Lung (tissue), 12 donors: Measurements from ENCODE around the gene MKKS. TPM values are rescaled to one million over a fixed set of nuclear protein-coding genes. Genes with fewer than 3 reads are reported as not detected.

Source experiments
- ATAC-seq: fragments of 200-7000 bp; cut with Tn5 transposase; one replicate; pipeline ENCODE4 v1.9.1; 2020; ENCODE audit warnings: moderate number of reproducible peaks; ENCODE audit not compliant: insufficient read depth, low FRiP score
- DNase-seq, 3 donors: peaks; one replicate each; pipeline ENCODE4 v3.0.0-alpha.2; 2013 to 2017
- H3K27ac ChIP-seq, 2 donors: one replicate each; pipeline ENCODE4 v1.5.1; 2013; ENCODE audit warnings: mild to moderate bottlenecking in 2 of 2, moderate library complexity in 2 of 2, control low read depth in 1 of 2, inconsistent platforms in 1 of 2, low read depth in 1 of 2, low read length in 1 of 2
- H3K27me3 ChIP-seq, 3 donors: one replicate each; pipeline ENCODE4 v1.5.1; 2013; ENCODE audit warnings: low read length in 2 of 3; ENCODE audit not compliant: control insufficient read depth in 3 of 3, insufficient read depth in 3 of 3
- H3K36me3 ChIP-seq, 4 donors: one replicate each; pipeline ENCODE4 v1.5.1; 2013; ENCODE audit warnings: low read length in 4 of 4, mild to moderate bottlenecking in 1 of 4, moderate library complexity in 1 of 4; ENCODE audit not compliant: control insufficient read depth in 4 of 4, insufficient read depth in 4 of 4
- H3K4me1 ChIP-seq, 5 donors: one replicate each; pipeline ENCODE4 v1.5.1; 2013; ENCODE audit warnings: low read length in 5 of 5, mild to moderate bottlenecking in 2 of 5, moderate library complexity in 1 of 5; ENCODE audit not compliant: control insufficient read depth in 5 of 5, insufficient read depth in 5 of 5
- H3K4me3 ChIP-seq: one replicate; pipeline ENCODE4 v1.5.1; 2013; ENCODE audit warnings: mild to moderate bottlenecking, control low read depth, moderate library complexity
- H3K9ac ChIP-seq, 2 donors: one replicate each; pipeline ENCODE4 v1.5.1; 2013; ENCODE audit warnings: low read length in 2 of 2, control low read depth in 1 of 2; ENCODE audit not compliant: insufficient read depth in 1 of 2
- H3K9me3 ChIP-seq, 4 donors: one replicate each; pipeline ENCODE4 v1.5.1; 2013; ENCODE audit warnings: low read length in 3 of 4, mild to moderate bottlenecking in 1 of 4, moderate library complexity in 1 of 4; ENCODE audit not compliant: control insufficient read depth in 4 of 4, insufficient read depth in 3 of 4
- WGBS, 2 donors: extraction: QIAGEN DNeasy Blood & Tissue Kit; methylation state at CpG; one replicate each; pipeline ENCODE4 v1.1.7; 2013; 5-methylcytosine and 5-hydroxymethylcytosine counted together
- polyA plus RNA-seq, 2 donors: library from polyadenylated mRNA; stranded (reverse); fragments of 200-250 nt; gene quantifications; one replicate each; pipeline ENCODE4 v1.2.1, GENCODE V29; 2013
- total RNA-seq, 2 donors: library from RNA; depleted of rRNA in 1 of 2; stranded (reverse); fragments of >200 nt in 1 of 2; gene quantifications; one replicate each; pipeline ENCODE4 v1.2.1, GENCODE V29; 2014 to 2021
- TF ChIP-seq, protein P1 (sequence below): IDR thresholded peaks from 2 replicates; pipeline ENCODE4 v1.5.1; 2012; ENCODE audit warnings: mild to moderate bottlenecking; ENCODE audit errors: control extremely low read depth, extremely low read depth
- donor health status: control.
- donor health status: control.
- donor health status: Bipolar disorder and iron deficiency.
- donor health status: healthy.
- donor health status: DM: yes; HTN: yes; CAD: no.

The MKKS gene
- total and polyA plus RNA-seq, 4 donors: 12.3 to 15.1 (median 13.1) TPM

DNA sequence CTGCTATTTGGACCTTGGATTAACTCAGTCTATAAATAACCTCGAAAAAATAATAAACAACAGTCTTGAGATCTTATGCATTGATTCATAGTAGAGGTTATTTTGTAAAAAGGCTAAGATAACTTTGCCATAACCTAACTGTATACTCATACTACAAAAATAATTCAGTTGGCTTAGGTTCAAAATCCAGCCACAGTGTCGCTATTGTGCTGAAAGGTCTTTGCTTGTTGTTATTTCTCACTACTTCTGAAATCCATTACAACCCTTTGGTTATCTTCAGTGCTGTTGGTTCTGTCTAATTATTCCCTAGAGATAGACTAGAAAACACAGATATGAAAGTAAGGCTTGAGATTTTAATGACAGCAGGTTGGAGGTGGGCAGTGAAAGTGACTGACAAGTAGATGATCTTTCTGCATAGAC is 74.4 kb downstream of the MKKS start:
- WGBS, 2 donors: 46 to 68% methylated on average over 2 of the region's 2 CpGs

DNA sequence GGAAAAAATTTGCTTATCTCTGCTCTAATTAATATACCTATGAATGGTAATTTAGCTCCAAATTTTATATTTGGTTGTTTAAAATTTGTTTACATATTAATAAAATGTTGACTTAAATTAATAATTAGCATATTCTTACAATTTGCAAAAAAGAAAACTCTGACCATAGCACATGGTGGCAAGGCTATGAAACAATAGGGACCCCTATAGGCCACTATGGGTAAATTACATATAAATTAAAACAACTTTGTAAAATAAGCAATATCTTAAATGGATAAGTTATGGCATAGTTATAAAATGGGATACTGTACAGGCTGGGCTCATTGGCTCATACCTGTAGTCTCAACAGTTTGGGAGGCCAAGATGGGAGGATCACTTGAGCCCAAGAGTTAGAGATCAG is 76.0 kb downstream of the MKKS start:
- TF ChIP-seq, protein P1, sequence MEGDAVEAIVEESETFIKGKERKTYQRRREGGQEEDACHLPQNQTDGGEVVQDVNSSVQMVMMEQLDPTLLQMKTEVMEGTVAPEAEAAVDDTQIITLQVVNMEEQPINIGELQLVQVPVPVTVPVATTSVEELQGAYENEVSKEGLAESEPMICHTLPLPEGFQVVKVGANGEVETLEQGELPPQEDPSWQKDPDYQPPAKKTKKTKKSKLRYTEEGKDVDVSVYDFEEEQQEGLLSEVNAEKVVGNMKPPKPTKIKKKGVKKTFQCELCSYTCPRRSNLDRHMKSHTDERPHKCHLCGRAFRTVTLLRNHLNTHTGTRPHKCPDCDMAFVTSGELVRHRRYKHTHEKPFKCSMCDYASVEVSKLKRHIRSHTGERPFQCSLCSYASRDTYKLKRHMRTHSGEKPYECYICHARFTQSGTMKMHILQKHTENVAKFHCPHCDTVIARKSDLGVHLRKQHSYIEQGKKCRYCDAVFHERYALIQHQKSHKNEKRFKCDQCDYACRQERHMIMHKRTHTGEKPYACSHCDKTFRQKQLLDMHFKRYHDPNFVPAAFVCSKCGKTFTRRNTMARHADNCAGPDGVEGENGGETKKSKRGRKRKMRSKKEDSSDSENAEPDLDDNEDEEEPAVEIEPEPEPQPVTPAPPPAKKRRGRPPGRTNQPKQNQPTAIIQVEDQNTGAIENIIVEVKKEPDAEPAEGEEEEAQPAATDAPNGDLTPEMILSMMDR: no peak
- Histone ChIP-seq H3K36me3 (no peaks in the 10 kb centered on the region), H3K9ac (no peak overlapping the region), H3K4me3 (no peak overlapping the region), H3K27me3 (no peaks in the 10 kb centered on the region), H3K9me3 (no peaks in the 10 kb centered on the region), H3K27ac (no peak overlapping the region), H3K4me1 (peaks cover 0 to 3% (median 0%) of the 10 kb centered on the region in 5 donors)
- ATAC-seq (no peak), DNase-seq (no peak)

More for the DNA sequence above, 74.4 kb downstream of the MKKS start:
- Histone ChIP-seq H3K27me3 (no peaks in the 10 kb centered on the region), H3K9me3 (no peaks in the 10 kb centered on the region), H3K4me3 (no peak overlapping the region), H3K36me3 (no peaks in the 10 kb centered on the region), H3K27ac (no peak overlapping the region), H3K4me1 (peaks cover 0 to 3% (median 0%) of the 10 kb centered on the region in 5 donors), H3K9ac (no peak overlapping the region)
- TF ChIP-seq, protein P1: no peak
- no peak for DNase-seq
- no peak for ATAC-seq

DNA sequence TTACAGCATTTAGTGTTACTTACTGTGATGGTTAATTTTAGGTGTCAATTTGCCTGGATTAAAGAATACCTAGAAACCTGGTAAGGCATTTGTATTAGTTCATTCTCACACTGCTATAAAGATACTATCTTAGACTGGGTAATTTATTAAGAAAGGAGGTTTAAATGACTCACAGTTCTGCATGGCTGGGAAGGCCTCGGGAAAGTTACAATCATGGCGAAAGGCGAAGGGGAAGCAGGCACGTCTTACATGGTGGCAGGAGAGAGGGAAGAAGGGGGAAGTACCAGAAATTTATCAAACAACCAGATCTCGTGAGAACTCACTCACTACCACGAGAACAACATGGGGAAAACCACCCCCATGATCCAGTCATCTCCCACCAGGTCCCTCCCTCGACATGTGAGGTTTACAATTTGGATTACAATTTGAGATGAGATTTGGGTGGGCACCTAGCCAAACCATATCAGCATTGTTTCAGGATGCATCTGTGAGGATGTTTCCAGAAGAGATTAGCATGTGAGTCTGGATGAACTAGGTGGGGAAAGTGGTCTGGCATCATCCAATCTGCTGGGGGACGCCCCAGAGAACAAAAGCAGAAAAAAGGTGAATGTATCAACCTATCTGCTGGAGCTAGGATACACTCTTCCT is 76.8 kb downstream of the MKKS start:
- DNase-seq (no peak), ATAC-seq (no peak)
- H3K27me3 ChIP-seq: no peaks in the 10 kb centered on the region
- H3K4me3 ChIP-seq: no peak overlapping the region
- H3K36me3 ChIP-seq: no peaks in the 10 kb centered on the region
- H3K9me3 ChIP-seq: no peaks in the 10 kb centered on the region
- no peak overlapping the region for H3K9ac ChIP-seq
- TF ChIP-seq, protein P1: no peak
- 54 to 63% methylated on average over 8 of the region's 8 CpGs for WGBS, 2 donors
- peaks cover 0 to 3% (median 0%) of the 10 kb centered on the region in 5 donors for H3K4me1 ChIP-seq
- H3K27ac ChIP-seq: no peak overlapping the region

DNA sequence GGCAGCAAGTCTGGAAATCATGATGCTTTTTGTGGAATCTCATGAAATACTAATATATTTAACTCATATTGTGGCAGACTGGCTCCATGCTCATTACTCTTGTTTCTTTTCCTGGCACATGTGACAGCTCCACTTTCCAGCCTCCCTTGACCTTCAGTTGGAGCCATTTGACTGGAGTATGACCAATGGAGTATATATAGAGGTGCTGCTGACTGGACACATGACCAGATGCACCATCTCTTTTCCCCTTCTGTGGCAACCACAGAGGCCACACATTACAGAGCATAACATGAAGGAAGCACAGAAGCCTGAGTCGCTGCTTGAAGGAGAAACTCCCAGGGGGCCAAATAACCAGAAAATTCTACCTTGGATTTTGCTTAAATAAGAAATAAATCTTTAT is 77.4 kb downstream of the MKKS start:
- 92 to 94% methylated on average over 1 of the region's 1 CpG for WGBS, 2 donors
- Histone ChIP-seq H3K9ac (no peak overlapping the region), H3K27ac (no peak overlapping the region), H3K4me3 (no peak overlapping the region), H3K9me3 (no peaks in the 10 kb centered on the region), H3K27me3 (no peaks in the 10 kb centered on the region), H3K36me3 (no peaks in the 10 kb centered on the region), H3K4me1 (peaks cover 0 to 3% (median 0%) of the 10 kb centered on the region in 5 donors)
- no peak for DNase-seq
- TF ChIP-seq, protein P1: no peak
- ATAC-seq: no peak
